Suppressor macrophage treated with lipopolysaccharide for 1 hour (primary cell): ENCODE data around the gene CTBP2.

Experiments used
- DNase-seq, 3 donors: peaks; one replicate each; pipeline ENCODE4 v3.0.0-alpha.2; 2020 to 2022

The CTBP2 gene

DNA sequence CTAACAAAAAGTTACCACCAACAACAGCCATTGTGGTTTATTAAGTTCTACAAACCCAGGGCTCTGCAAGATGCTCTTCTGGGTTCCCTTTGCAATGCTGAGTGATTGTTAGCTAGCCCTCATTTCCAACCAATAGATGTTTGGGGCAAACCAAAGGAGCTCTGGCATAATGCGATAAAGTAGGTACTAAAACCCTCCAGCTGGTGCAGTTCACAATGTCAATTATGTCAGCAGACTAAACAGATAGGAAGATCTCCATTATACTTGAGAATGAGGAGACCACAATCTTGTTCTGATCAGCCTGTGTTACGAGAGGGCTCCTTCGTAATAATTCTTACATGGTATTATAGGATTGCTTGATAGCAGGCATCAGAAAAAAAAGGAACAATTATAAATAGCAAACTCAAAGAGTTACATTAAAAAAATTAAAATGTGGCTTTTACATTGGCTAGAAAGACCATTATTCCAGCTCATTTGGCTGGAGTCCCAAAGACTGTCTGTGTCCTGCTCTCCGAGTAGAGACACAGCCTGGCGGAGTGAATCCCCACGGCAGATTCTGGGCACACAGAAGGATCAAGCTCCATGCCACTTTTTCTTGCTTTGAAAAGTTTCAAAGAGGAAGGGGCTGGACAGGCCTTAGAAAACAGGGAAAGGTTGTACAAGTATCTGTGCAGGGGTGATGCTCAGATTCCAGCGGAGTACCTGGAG is 124.6 kb downstream of the CTBP2 start:
- DNase-seq: no peak

DNA sequence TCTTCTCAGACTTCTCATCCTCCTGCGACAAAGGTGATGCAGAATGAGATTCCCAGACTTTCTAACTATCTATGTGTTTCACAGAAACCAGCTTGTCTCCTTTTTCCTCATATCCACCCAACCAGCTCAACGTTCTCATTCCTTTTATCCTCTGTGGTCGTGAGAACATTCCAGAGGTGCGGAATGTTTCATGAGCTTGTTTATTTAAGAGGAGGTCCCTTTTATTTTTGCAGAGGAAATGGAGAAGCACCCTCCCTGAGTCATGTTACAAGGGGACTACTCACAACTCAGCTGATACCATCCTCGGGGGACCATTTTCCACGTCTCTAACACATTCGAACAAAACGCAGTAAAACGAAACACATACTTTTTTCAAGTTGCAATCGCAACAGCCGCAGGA is 125.2 kb downstream of the CTBP2 start:
- DNase-seq: no peak

DNA sequence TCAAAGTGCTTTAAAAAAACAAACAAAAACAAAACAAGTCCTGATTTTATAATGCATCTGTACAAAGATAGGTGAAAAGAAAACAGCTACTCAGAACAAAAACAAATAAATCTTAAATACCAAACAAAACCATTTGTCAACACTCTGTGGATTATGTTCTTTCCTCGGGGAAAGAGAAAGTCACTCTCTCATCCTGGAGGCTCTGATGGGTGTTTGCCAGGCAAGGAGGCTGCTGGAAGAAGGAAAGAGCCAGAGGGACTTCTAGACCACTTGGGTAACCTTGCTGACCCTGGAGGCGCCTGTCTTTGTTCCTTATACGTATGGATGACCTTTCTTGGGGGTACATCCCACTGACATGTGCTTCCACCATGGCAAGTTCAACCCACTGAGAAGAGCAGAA is 125.7 kb downstream of the CTBP2 start:
- DNase-seq: no peak

DNA sequence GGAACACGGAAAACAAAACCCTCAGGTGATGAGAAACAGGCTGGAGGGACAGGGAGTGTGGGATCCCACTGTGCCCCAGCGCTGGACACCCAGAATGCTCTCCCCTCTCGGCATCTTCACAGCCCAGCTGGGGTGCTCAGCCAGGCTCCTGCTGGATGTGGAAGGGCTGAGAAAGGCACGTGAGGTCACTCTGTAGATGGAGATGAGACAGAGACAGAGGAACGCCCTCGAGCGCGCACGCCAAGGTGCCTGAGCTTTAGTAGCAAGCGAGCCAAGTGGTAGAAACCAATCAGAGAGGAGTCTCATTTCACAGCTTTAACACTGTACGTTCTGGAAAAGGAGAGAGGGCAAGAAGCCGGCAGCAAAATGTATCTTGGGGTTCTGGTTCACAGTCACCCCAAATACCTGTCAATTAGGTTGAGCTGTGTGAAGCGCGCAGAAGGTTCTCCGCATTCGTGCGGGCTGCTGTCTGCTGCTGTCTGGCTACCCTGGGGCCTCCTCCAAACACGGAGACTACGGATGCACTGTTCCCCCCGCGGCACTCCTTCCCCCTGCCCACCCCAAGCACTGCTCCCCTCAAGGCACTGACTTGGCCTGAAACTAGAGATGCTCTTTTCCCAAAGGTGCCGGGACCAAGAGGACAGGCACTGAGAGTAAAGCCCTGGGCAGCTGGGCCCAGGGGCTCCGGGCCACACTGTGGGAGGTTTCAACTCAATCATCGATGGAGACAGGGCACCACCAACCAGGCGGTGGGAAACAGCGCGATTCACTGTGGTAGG is 127.0 kb downstream of the CTBP2 start:
- DNase-seq: no peak

DNA sequence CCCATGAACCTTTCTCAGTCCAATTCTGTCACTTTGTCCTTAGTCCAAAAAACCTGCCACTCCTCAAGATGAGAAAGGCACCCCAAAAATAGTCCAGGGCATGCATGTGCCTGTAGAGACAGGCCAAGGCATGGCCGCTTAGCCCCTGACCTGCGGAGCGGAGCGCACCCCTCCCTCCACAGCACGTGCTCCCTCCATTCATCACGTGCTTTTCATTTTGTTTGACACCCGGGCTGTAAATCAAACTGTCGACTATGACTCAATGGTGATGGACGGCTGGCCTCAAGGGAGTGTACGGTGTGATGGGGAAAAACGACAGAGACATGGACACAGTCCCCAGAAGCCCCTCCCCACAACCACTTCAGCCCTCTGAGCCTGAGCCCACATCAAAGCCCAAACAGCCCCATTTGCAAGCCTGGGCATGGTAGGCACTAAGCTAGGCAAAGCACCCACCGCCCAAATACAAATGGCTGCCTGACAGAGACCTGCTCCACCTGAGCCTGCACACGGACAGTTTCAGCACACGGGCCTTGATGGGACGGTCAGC is 127.8 kb downstream of the CTBP2 start:
- no peak for DNase-seq

DNA sequence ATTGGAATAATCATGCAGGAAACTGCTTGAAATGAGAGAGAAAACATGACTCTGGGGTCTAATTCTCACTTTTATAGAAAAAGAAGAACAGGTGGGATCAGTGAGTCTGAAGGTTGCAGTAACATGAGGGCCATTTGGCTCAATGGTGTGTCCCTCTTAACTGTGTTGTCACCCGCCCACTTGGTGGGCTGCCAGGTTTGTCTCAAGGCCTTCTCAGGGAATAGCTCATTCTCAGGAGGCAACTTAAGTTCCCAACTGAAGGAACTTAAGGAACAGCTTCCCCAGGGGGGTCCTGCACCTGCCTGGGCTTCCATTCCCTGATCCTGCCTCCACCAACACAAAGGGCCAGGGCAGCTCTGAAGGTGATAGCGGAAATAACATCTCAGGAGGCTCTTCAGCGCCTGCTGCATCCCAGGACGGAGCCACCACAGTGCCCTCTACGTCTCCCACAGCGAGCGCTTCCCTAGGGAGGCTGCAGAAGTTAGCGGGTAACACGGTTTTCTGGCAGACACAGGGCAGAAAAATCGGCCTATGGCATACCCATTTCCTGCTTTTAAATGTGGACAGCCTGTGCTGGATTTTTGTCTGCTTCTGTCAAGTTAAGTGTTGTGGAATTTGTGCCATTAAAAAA is 129.7 kb downstream of the CTBP2 start:
- DNase-seq: no peak

DNA sequence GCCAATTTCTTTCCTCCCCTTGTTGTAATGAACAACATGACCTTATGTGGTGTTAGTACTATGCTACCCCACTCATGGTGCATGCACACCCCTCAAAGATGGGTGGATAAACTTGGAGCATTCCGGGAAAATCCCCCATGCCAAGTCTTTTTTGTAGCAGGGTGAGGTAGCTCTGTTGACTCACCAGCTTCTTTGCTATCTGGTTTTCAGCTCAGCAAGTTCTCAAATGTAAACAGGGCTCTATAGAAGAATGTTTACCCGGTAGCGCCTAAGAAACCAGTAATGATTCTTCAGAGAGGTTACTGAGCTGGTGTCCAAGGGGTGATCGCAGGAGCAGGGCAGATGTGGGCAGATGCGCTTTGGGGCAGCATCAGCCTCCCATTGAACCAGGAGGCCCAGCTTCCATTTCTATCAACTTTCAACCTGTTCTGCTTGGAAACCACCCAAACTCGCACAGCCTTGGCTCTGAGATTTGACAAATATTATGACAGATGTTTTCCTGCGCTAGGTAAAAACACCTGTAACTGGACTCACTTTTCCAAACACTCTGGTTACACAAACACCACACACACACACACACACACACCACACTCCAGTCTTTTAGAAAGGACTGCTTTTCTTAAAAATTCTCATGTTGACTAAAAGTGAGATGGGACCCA is 130.7 kb downstream of the CTBP2 start:
- DNase-seq: no peak

DNA sequence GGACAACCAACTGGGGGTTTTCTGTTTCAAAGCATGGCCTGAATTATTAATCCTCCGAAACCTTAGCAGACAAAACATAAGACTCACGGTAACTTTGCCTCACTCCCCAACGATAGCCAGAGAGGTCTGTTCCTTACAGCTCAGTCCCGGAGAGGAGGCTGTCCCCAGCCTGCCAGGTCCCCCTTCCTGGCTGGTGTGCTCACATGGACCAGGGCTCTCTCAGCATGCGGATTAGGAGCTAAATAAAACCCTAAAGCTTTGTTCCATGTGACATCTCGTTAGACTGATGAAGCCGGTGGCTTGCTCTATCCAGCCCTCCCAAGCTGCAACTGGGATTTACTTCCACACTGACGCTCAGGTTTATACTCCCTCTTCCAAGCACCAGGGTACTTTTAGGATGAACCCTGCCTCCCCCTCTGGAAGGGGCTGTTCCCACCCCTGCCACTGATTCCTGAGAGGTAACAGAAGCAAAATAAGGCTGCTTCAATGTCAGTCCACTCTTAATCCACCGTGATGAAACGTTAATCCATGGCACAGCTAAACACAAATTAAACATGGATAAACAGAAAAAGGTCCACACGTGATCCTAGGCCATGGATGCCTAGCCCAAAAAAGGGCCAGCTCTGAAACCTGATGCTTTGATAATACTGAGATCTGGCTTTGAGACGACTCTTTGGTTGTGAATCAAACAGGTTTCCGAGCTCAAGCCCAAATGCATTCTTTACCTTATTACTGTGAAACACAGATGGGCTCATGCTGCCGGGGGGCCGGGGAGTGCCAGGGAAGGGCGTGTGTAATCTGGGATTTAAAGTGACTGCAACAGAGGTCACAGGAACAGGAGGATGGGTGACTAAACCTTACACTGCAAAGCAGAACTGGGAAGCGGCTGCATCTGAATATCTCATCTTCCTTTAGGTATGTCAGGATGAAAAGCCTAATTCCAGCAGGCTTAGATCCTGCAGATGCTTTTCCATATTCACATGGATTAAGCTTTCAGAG is 132.2 kb downstream of the CTBP2 start:
- no peak for DNase-seq

DNA sequence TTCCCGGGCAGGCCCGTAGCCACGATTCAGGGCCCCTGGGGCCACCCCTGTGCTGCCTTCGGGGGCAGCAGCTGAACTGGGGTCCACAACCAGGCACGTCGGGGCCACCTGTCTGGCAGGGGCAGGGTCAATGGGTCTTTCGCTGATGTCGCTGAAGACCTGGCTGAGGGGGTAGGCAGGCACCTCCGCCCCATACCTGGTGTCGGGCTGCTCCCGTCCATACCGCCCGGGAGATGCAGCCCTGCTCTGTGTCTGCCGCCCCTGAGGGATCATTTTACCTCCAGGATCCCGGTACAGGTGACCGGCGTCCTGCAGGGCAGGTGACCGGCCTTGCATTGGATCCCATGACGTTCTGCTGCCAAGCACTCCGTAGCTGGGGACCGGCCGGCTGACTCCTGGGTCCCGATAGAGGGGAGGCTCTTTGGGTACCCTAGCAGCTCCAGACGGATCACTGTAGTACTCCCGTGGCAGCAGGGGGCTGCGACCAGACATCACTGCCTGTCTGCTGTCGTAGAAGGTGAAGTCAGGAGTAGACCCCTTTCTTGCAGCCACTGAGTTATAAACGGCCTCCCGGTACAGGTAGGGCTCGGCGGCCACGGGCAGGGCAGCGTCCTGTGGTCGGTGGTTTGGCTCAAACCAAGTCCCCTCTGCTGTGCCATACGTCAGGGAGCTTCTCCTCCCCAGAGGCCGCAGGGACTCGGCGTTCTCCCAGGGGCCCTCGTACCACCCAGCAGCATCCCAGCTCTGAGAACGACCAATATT is 133.2 kb downstream of the CTBP2 start:
- DNase-seq: no peak

DNA sequence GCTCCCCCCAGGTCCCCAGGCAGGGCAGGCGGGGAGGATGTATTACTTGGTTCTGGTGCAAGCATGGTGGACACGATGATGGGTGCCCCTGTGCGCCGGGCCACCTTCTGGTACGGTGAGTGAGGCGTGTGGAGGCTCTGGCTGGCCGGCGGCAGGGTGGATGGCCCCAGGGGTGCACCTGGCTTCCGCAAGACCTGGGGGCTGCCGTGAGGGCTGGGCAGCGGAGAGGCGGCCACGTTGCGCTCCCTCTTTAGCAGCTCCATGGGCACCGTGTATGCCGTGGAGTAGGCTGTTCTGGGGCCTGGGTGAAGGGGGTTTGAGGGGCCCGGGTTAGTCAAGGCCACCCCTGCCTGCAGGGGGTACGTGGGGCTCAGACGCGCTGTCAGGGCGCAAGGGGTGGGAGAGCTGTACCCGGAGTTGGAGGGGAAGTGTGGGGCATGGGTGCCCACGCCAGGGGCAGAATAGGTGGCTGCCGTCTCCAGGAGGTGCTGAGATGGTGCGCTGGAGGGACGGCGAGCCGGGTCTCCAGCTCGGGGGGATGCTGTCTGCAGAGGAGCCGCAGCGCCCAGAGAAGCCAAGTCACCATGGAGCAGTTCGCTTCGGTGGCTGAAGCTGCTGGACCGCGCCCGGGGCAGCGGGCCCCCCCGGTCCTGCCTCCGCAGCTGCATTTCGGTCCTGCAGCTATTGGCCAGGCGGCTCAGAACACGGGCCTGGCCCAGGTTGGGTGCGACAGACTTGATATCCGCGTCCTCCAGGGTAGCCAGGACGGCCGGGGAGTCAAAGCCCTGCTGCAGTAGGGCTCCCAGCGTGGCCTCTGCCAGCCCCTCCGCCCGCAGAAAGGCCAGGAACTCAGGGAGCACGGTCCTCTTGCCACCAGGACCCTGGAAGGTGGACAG is 134.1 kb downstream of the CTBP2 start:
- no peak for DNase-seq

DNA sequence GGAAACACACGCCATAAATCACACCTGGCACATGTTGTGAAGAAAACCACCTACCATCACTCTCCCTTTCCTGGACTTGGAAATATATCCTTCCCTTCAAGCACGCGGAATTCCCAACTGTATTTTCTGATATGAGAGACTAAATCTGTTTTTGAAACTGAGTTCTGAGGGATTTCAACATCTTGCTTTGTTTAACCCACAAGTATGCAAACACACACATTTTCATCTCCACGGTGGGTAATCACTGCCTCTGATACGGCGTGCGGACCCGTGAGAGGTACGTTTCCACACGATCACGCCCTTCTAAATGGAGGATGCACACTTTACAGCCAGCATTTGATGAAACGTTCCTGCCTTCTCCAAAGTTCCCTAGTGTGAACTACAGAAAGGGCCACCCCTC is 135.0 kb downstream of the CTBP2 start:
- DNase-seq: no peak

DNA sequence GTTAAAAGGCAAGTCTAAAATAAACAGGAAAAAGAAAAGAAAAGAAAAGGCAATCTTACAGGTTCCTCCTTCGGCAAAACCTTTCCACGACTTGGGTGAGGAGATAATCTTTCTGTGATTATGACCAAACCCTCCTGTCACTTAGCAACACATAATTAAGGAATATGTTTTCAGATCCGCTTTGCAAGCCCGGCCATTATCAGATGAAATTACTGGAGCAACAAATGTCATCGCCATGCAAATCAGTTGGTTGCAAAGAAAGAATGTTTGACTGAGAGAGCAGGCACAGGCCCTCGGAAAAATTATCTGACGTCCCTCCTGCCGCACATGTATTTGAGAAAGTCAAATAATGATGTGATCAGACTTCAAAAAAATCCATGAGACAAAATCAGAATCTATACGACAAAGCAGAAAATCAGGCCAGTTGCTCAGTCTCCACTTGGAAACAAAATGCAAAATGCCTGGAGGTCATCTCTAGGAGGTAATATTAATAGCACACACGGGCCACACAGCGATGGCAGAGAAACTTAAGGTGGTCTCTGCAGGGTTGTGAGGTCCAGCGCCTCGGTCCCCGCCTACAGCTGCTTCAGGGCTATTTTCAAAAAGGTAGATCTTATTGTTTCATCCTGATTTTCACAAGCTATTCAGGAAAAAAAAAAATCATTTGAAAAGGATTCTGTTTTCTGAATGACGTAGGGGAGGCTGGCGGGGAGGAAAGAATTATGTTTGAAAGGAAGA is 135.7 kb downstream of the CTBP2 start:
- DNase-seq: no peak

DNA sequence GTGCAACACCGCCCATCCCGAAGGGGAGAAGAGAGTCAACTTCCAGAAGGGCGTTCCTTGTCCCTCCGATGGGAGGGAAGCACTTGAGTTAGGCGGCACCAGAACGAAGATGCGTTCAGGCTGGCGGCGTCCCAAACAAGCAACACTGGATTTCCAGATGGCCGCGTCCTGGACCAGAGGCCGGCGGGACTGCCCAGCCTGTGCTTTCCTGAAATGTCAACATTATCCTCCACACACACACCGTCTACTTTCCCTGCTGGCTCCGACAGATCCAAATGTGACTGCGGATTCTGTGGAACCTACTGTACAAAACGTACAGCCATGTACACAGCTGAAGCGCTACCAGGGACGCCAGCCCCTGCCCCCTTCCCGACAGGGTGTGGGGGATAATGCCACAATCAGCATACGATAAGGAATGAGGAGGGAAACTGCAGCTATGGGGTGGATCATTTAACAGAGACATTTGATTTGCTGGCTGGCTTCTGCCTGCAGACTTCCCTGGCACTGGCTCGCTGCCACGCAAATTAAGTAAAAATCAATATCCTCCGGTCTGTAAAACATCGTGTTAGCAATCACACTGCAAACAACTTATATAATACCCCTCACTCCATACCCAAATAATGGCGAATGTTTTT is 136.4 kb downstream of the CTBP2 start:
- DNase-seq: no peak

DNA sequence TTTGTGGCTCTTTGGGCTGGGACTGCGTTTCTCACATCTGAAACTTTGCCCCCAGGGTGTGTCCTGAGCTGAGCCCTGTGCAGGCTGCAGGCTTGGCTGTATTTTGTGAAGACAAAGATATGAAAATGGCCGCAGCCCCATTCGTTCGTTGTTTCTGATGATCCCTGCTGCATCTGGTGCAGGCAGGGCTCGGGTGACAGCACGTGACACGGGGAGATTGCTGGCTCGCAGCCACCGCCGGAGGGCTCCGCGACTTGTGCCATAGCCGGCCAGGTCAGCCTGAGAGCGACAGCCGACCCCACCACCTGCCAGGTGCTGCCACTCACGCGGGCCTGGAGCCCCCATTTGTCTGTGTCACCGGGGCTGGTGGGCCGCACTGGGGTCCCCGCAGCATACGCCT is 137.1 kb downstream of the CTBP2 start:
- DNase-seq: no peak

DNA sequence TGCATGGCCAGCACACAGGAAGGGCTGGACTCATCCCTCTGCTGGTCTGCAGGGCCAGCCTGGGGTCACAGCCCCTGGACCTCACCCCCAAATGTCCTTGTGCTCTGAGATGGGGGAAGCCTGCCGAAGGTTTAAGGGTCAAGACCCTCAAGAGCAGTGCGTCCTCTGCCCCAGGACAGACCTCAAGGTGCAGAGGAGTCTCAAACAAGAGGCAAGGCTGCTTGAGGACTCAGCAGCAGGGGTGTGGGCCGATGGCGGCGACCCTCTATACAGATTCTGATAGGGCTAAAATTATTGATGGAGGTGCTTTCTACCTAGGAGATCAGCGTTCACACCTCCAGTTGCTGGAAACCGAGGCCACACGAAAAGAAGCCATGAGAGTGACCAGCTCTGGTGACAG is 137.7 kb downstream of the CTBP2 start:
- no peak for DNase-seq

DNA sequence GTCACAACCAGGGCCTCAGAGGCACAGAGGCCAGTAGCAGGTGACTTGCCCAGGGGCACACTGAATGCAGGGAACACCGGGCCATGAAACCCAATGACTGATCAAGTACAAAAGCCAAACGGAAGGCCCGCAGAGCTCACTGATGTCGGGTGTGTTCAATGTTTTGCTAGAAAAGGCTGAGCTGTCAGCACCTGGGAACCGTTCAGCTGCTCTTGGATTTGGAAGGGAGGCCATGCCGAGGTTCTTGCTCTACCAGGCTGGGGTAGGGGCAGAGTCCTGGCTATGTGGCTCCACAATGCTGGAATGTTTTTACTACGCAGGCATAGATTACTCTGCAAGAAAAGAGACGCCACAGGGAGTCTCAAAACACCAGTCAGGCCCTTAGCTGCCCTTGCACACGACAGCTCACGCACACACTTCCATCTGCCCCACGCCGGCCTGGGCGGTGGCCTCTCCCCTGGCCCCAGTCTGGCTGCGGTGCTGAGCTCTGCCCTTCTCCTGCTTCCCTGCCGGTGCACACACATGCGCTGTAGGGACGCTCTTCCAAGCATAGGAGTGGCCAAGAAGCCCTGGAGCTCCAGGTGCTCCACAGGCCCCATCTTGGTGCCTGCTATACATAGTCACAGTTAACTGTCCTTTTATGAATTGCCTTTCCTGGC is 138.5 kb downstream of the CTBP2 start:
- no peak for DNase-seq

DNA sequence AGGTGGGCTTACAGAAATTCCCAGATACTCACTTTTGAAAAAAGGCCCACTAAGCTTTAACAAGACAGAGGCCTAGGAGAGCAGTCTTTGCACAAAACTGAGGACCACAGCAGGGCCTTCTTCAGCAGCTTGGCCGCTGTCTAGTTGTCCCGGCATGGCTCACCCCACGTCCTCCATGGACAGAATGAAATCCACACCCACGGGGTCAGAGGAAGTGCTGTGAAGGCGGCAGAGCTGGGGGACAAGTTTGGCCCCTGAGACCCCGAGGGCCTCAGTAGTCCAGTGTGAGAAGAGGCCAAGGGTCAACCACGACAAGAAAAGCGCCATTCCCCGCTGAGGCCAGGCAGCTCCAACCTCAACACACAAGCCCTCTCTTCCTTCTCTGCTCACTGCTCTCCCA is 139.5 kb downstream of the CTBP2 start:
- no peak for DNase-seq

DNA sequence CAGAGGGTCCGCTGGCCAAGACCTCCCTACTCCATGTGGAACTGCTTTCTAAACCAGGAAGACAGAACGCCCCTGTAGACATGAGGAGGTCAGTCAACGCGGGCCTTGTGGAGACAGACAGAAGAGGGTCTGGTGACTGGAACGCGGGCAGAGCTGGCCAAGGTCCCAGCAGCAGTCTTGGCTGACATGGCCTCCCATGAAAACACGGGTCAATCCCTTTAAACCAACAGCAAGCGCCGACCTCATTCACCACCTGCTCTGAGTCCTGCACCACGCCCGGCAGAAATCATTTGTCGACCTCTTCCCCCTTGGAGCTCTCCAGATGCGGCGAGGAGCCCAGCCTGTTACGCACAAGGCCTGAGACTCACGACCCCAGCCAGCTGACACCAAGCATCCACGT is 140.0 kb downstream of the CTBP2 start:
- no peak for DNase-seq
